ENCODE data around the gene ATP1A1. TPM values are rescaled to one million over a fixed set of nuclear protein-coding genes. Genes with fewer than 3 reads are reported as not detected.

The ATP1A1 gene
- total RNA-seq, 2 donors from 2014 or later: 259 to 313 TPM

DNA sequence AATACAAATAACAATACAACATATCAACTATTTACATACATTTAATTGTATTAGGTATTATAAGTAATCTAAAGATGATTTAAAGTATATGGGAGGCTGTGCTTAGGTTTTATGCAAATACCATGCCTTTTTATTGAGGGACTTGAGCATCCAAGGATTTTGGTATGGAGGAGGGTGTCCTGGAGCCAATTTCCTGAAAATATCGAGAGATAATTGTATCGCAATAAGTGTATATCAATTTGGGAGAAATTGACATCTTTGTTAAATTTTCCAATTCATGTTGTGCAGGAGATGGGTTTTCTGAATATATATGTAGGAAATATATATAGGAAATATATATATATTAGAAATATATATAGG, 63.5 kb downstream of the ATP1A1 start:
- no peak overlapping the region for H3K27ac Mint-ChIP-seq
- ATAC-seq (no peak), DNase-seq (no peak)
- no peak overlapping the region for H3K4me3 Mint-ChIP-seq
- no peaks in the 10 kb centered on the region for H3K36me3 Mint-ChIP-seq (ENCODE audit: low read depth)
- peaks cover 2% of the 10 kb centered on the region for H3K4me1 Mint-ChIP-seq
- no peaks in the 10 kb centered on the region for H3K9me3 ChIP-seq (ENCODE audit: control insufficient read depth, low read length, poor library complexity, severe bottlenecking)
- peaks cover 21% of the 10 kb centered on the region for H3K27me3 Mint-ChIP-seq

DNA sequence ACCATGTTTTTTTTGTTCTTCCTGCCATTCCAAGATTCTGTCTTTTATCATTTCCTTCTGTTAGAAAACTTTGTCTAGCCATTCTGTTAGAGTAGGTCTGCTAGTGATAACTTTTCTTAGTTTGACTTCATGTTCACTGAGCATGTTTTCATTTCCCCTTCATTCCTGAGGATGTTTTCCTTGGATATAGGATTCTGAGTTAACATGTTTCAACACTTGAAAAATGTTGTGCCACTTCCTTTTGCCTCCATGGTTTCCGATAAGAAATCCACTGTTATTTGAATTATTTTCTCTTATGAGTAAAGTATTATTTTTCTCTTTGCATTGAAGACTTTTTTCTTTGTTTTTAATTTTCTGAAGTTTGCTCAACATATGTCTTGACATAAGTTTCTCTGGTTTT, 66.7 kb downstream of the ATP1A1 start:
- peaks cover 33% of the 10 kb centered on the region for H3K27me3 Mint-ChIP-seq
- peaks cover 4% of the 10 kb centered on the region for H3K4me1 Mint-ChIP-seq
- no peaks in the 10 kb centered on the region for H3K9me3 ChIP-seq (ENCODE audit: control insufficient read depth, low read length, poor library complexity, severe bottlenecking)
- H3K4me3 Mint-ChIP-seq: no peak overlapping the region
- DNase-seq (no peak), ATAC-seq (no peak)
- H3K27ac Mint-ChIP-seq: no peak overlapping the region
- H3K36me3 Mint-ChIP-seq (ENCODE audit: low read depth): no peaks in the 10 kb centered on the region

DNA sequence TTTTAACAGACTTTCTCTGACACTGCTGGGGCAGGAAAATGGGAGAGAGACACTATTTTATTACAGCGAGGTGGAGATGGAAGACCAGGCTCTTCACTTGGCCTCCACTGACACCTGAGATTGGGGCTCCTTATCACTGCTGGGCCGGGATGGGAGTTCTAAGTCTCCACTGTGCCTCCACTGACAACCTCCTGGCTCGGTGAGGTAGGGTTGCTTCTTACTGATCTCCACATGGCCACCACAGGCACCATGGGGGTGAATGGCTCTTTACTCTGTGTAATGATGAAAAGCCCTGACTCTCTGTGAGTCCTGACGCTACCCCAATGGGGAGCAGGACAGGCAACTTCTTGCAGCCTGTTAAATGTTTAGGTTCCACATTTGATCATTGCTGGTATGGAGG, 67.7 kb downstream of the ATP1A1 start:
- Mint-ChIP-seq H3K4me1 (peaks cover 4% of the 10 kb centered on the region), H3K4me3 (no peak overlapping the region), H3K27ac (no peak overlapping the region), H3K36me3 (ENCODE audit: low read depth) (no peaks in the 10 kb centered on the region), H3K27me3 (peaks cover 33% of the 10 kb centered on the region)
- no peak for DNase-seq
- no peak for ATAC-seq
- H3K9me3 ChIP-seq (ENCODE audit: control insufficient read depth, low read length, poor library complexity, severe bottlenecking): no peaks in the 10 kb centered on the region

DNA sequence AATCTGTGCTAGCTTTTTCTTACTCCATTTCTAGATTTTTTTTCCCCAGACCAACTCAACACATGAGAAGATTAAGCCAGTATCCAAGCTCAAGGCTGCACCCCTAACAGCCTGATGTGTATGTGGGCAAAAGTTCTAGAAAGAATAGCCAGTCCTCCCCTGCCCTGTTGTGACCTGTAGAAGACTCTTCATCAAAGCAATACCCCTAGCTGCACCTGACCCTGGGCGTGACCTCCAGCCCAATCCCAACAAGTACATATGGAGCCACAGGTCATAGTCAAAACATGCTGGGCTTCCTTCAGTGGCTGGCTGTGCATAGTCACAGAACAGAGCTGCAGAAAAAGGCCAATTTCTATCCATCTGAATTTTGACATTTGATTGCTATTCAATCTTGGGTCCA, 72.5 kb downstream of the ATP1A1 start:
- ATAC-seq (no peak), DNase-seq (no peak)
- Mint-ChIP-seq H3K27ac (no peak overlapping the region), H3K4me1 (peaks cover 2% of the 10 kb centered on the region), H3K4me3 (no peak overlapping the region), H3K27me3 (peaks cover 39% of the 10 kb centered on the region), H3K36me3 (ENCODE audit: low read depth) (no peaks in the 10 kb centered on the region)
- H3K9me3 ChIP-seq (ENCODE audit: control insufficient read depth, low read length, poor library complexity, severe bottlenecking): no peaks in the 10 kb centered on the region

DNA sequence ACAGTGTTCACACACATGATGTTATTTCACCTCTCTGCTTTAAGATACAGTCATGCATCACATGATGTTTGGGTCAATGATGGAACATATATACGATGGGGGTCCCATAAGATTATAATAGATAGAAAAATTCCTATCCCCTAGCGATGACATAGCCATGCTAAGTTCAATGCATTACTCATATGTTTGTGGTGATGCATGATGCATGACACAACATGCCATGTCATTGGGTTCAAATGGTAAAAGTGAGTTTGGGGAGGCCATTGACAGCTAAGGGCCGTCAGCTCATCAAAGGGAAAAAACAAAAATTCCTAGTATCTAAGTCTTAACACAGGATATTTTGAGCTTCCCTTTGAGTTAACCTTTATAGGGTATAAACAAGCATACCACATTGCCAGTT, 73.6 kb downstream of the ATP1A1 start:
- H3K9me3 ChIP-seq (ENCODE audit: control insufficient read depth, low read length, poor library complexity, severe bottlenecking): no peaks in the 10 kb centered on the region
- ATAC-seq (no peak), DNase-seq (no peak)
- no peaks in the 10 kb centered on the region for H3K36me3 Mint-ChIP-seq (ENCODE audit: low read depth)
- no peak overlapping the region for H3K27ac Mint-ChIP-seq
- H3K4me1 Mint-ChIP-seq: peaks cover 2% of the 10 kb centered on the region
- H3K4me3 Mint-ChIP-seq: no peak overlapping the region
- peaks cover 44% of the 10 kb centered on the region for H3K27me3 Mint-ChIP-seq

DNA sequence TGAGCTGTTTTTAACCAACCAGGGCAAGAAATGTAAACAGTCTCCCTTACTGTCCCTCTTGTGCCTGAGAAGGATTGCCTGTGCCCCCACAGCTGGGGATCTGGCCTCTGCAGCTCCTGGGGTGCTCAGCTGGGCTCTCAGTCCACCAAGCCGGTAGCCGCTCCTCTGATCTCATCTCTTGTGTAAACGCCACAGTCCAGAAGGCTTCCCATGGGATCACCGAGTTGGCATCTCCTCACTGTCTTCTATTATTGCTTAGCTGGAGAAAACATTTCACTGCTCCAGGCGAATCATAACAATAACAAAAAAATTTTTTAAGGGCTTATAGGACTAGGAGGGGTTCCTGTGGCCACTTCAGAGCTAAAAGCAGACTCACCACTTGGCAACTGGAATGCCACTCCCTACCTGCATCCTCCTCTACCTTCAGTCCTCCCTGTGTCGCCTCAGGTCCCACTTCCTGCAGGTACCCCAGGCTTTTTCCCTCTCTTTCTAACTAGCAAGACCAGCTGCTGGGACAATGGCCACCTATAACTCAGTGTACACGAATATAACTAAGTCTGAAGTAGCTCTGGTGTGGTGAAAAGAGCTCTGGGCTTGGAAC, 75.8 kb downstream of the ATP1A1 start:
- H3K4me3 Mint-ChIP-seq: no peak overlapping the region
- H3K4me1 Mint-ChIP-seq: no peaks in the 10 kb centered on the region
- no peaks in the 10 kb centered on the region for H3K36me3 Mint-ChIP-seq (ENCODE audit: low read depth)
- ATAC-seq (no peak), DNase-seq (no peak)
- H3K27ac Mint-ChIP-seq: no peak overlapping the region
- peaks cover 33% of the 10 kb centered on the region for H3K27me3 Mint-ChIP-seq
- no peaks in the 10 kb centered on the region for H3K9me3 ChIP-seq (ENCODE audit: control insufficient read depth, low read length, poor library complexity, severe bottlenecking)

DNA sequence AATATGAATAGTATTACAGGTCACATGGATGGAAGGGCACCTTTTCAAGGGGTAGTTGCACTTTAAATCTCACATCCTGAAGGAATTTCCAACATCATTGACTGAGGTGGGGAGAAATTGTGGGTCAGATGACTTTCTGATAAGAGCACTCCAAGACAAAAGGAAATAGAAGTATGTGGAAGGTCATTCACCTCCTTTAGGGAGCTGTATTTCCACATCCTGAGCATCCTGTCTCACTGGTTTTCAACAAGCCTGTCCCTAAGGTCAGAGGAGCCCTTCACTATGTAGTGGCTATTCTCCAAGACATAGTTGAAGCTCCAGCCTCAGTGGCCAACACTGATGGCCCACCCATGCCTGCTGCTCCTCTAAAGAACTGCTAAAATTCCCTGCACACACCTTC, 76.5 kb downstream of the ATP1A1 start:
- Mint-ChIP-seq H3K4me3 (no peak overlapping the region), H3K27me3 (peaks cover 31% of the 10 kb centered on the region), H3K36me3 (ENCODE audit: low read depth) (no peaks in the 10 kb centered on the region), H3K27ac (no peak overlapping the region), H3K4me1 (no peaks in the 10 kb centered on the region)
- H3K9me3 ChIP-seq (ENCODE audit: control insufficient read depth, low read length, poor library complexity, severe bottlenecking): no peaks in the 10 kb centered on the region
- no peak for DNase-seq
- no peak for ATAC-seq

DNA sequence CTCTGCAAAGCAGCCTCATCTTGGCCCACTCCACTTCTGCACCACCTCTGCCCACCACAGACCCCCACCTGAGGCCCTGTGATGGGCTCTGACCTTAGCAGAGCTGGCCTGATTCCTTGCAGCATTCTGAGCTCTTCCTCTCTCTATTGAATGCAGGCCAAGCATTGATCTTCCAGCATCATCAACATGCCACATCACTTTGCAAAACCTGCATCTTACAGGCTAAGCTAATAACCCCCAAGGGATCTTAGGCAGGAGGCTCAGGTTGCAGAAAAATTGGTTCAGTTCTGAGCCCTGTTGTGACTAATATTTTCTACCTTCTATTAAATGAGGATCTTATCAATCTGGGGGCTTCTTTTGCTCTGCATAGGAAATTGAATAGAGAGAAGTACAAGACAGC, 78.7 kb downstream of the ATP1A1 start:
- Mint-ChIP-seq H3K4me3 (no peak overlapping the region), H3K4me1 (no peaks in the 10 kb centered on the region), H3K27ac (no peak overlapping the region), H3K27me3 (peaks cover 31% of the 10 kb centered on the region), H3K36me3 (ENCODE audit: low read depth) (no peaks in the 10 kb centered on the region)
- DNase-seq (no peak), ATAC-seq (no peak)
- H3K9me3 ChIP-seq (ENCODE audit: control insufficient read depth, low read length, poor library complexity, severe bottlenecking): no peaks in the 10 kb centered on the region

DNA sequence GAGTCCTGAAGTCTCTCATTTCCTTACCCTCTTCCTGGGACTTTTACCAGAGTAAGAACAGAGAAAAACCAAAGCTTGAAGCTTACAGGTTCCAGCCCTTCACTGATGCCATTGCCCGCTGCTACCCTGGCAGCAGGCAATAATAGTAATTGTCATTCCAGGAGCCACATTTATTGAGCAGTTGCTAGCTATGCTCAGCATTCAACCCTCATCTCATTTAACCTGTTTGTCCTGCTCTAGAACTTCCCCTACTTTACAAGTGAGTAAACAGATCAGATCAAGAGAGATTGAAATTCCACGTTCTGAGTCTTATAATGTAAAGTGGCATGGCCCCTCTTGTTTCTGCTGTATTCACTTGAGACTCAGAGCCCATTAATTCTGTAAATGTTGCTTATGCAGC, 80.4 kb downstream of the ATP1A1 start:
- no peaks in the 10 kb centered on the region for H3K36me3 Mint-ChIP-seq (ENCODE audit: low read depth)
- H3K9me3 ChIP-seq (ENCODE audit: control insufficient read depth, low read length, poor library complexity, severe bottlenecking): no peaks in the 10 kb centered on the region
- H3K27me3 Mint-ChIP-seq: peaks cover 26% of the 10 kb centered on the region
- no peak overlapping the region for H3K4me3 Mint-ChIP-seq
- DNase-seq (no peak), ATAC-seq (no peak)
- H3K27ac Mint-ChIP-seq: no peak overlapping the region
- H3K4me1 Mint-ChIP-seq: no peaks in the 10 kb centered on the region

DNA sequence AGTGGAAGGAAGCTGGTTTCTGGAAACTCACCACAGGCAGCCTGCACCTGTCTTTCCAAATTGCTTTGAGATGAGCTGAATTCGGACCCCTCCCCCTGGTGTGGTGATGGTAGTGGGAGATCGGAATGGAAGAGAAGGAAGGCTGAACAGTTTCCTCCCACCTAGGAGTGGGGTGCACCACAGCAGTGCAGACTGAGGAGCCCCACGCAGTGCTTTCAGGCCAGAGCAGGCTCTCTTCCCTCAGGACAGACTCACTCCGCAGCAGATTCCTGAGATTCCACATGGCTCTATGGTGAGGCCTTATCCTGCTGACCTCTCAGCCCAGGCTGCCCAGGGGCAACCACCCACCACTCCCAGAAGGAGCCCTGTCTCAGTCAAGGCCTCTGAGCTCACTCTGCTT, 80.9 kb downstream of the ATP1A1 start:
- no peak overlapping the region for H3K4me3 Mint-ChIP-seq
- no peak for DNase-seq
- no peaks in the 10 kb centered on the region for H3K9me3 ChIP-seq (ENCODE audit: control insufficient read depth, low read length, poor library complexity, severe bottlenecking)
- no peak overlapping the region for H3K27ac Mint-ChIP-seq
- ATAC-seq: no peak
- no peaks in the 10 kb centered on the region for H3K36me3 Mint-ChIP-seq (ENCODE audit: low read depth)
- H3K27me3 Mint-ChIP-seq: peaks cover 22% of the 10 kb centered on the region
- no peaks in the 10 kb centered on the region for H3K4me1 Mint-ChIP-seq

Other genes starting within 250 kb of the ATP1A1 start
- gene CD58, start 197.8 kb downstream of the ATP1A1 start, total RNA-seq: 10 to 100 TPM; 21.7 to 22.1 TPM

Measured in T-helper 17 cell (primary cell).